GM20431 (cell line): Measurements from ENCODE around the gene SRD5A2.

ENCODE experiments used
- in situ Hi-C: fragments of 300-500 bp; cut with MseI, MboI; formaldehyde crosslinking; loops from one replicate; pipeline ENCODE4 v1.15.0; 2020; ENCODE audit warnings: low sequenced_read_pairs; ENCODE audit not compliant: unreplicated experiment

SRD5A2 gene

DNA sequence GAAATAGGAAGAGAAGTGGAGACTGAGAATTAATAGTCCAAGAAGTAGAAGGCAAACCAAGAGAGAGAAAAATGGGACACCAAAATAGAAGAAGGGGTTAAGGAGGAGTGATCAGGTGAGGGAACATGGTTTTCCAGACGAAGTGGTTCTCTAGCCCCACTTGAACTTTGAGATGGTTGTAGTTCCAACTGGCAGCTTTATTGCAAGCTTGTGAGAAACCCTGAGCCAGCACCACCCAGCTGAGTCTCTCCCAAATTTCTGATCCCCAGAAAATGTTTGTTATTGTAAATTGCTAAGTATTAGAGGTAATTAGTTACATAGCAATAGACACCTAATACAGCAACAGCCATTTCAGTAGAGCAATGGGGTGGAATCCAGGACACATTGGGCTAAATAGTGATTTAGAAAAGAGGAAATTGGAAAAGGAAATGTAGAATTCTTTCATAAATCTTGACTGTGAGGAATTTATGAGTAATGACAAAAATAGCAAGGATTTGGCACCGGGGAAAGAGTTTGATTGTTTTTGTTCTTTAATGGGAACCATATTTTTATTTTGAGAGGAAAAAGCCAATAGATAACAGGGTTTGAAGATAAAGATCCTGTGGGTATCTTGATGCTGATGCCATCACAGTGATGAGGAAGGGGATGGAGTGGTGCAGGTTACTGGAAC, 104.1 kb downstream of the SRD5A2 start:
- in situ Hi-C loops: no loop called here

DNA sequence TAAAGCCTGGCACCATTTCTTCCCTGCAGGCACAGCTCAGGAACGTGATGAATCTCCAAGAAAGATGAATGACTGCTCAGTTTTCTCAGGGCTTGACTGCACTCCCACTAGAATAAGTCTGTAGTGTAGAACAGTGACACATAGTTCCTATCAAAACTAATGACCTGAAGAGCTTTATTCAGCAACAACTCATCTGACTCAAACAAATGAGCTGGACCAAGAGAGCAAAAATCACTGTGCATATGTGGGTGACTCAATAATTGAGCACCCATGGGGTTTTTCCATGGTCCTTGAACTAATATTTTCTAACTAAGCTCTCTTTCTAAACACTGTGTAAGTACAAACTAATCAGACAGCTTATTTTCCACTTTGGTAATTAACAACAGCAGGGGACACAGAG, 105.0 kb downstream of the SRD5A2 start:
- in situ Hi-C loops: no loop called here

GRCh38 chr2:31474296-31474695, 106.4 kb downstream of the SRD5A2 start:
- in situ Hi-C loops: no loop called here
